Stimulated activated CD8-positive, alpha-beta memory T cell treated with anti-CD3 and anti-CD28 coated beads, Interleukin-12 subunit alpha, Interleukin-12 subunit beta, amount 100 ng/mL, for 24 hours (primary cell): ENCODE data around the gene PCF11.
"Not testable (repeated sequence)": the region's sequence is repeated elsewhere in the genome, so short reads cannot be mapped to it uniquely, and the experiment has no call there.

Source experiments
- DNase-seq: peaks from one replicate; pipeline ENCODE4 v3.0.0-alpha.2; 2020; ENCODE audit errors: extremely low read depth

Gene PCF11, protein sequence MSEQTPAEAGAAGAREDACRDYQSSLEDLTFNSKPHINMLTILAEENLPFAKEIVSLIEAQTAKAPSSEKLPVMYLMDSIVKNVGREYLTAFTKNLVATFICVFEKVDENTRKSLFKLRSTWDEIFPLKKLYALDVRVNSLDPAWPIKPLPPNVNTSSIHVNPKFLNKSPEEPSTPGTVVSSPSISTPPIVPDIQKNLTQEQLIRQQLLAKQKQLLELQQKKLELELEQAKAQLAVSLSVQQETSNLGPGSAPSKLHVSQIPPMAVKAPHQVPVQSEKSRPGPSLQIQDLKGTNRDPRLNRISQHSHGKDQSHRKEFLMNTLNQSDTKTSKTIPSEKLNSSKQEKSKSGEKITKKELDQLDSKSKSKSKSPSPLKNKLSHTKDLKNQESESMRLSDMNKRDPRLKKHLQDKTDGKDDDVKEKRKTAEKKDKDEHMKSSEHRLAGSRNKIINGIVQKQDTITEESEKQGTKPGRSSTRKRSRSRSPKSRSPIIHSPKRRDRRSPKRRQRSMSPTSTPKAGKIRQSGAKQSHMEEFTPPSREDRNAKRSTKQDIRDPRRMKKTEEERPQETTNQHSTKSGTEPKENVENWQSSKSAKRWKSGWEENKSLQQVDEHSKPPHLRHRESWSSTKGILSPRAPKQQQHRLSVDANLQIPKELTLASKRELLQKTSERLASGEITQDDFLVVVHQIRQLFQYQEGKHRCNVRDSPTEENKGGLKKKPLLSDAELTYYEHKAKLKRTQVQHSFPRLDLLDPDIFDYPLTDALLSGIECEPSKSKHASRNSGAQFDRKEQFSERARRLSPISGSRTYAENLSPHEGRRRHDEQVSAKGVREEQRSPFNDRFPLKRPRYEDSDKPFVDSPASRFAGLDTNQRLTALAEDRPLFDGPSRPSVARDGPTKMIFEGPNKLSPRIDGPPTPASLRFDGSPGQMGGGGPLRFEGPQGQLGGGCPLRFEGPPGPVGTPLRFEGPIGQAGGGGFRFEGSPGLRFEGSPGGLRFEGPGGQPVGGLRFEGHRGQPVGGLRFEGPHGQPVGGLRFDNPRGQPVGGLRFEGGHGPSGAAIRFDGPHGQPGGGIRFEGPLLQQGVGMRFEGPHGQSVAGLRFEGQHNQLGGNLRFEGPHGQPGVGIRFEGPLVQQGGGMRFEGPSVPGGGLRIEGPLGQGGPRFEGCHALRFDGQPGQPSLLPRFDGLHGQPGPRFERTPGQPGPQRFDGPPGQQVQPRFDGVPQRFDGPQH (N-terminal part only)

DNA sequence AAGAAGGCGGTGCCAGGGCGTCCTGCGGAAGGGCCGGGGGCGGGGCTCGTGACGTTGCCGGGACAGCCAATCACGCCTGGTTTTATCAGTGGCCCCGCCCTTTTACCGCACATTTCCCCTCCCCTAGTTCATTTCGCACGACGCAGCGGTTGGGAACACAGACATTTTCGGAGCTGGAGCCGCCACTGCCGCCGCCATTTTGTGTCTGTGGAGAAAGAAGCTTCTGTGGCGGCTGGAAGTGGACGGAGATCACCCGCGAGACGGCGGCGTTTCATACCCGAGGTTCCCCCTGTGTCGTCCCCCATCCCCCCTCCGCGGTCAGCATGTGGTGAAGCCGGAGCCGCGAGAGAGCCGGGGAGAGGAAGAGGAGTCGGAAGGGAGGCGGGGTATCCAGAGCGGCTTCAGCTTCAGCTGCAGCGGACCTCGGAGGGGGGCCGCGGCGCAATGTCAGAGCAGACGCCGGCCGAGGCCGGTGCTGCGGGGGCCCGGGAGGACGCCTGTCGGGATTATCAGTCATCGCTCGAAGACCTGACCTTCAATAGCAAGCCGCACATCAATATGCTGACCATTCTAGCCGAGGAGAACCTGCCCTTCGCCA, at the start of gene PCF11:
Gene PCF11, plus strand, starts transcription at position 136 of the 598 bp plus-strand sequence. Its CDS starts 309 bp downstream, at position 445.
- DNase-seq: no peak

DNA sequence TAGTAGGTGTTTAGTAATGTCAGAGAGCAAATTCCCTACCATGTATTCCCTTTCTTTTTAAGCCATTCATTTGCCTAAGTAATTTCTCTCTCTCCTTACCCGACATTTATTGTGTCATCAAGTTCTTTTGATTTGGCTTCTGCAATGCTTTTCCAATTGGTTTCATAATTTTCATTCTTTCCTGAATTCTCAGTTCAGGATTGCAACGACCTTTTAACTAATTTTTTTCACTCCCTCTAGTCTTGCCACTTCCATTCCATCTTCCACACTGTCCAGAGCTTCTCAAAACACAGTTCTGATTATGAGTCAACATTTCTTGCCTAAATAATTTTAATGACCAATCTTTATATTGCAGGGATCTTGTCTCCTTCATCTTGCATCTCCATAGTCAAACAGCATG, 44.0 kb upstream of the PCF11 start:
- DNase-seq: no peak

DNA sequence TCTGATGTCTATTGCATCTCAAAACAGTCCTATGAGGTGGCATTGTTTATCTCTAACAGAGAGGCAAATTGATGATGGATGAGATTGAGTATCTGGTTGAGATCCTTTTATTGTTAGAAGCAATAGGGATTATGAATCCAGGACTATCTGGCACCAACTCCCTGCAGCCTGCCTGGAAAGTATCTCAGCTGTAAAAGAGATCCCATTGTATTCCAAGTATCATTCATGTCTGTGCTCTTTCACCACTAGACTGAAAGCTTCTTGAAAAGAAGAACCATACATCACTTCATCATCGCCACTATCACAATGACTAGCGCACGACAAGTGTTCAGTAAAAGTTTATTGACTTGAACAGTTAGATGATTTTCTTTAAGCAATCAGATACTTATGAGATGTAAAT, 41.9 kb upstream of the PCF11 start:
- DNase-seq: no peak

DNA sequence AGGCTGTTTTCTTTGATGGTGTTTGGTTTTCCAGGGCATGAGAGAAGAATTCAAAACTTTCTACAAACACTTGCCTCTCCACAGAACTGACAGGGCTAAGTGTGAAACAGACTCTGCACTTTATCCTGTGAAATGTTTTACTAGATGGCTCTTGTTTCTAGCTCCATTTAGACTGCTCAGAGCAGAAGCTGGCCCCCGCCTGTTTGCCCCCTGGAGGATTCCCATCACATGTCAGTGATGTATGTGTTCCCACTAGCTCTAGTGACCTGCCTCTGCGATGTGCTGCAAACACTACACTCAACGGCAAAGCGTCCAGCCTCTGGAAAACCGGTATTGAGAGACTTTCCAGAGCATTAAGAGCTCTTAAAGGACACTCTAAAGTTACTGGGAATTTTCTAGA, 41.4 kb upstream of the PCF11 start:
- DNase-seq: no peak

DNA sequence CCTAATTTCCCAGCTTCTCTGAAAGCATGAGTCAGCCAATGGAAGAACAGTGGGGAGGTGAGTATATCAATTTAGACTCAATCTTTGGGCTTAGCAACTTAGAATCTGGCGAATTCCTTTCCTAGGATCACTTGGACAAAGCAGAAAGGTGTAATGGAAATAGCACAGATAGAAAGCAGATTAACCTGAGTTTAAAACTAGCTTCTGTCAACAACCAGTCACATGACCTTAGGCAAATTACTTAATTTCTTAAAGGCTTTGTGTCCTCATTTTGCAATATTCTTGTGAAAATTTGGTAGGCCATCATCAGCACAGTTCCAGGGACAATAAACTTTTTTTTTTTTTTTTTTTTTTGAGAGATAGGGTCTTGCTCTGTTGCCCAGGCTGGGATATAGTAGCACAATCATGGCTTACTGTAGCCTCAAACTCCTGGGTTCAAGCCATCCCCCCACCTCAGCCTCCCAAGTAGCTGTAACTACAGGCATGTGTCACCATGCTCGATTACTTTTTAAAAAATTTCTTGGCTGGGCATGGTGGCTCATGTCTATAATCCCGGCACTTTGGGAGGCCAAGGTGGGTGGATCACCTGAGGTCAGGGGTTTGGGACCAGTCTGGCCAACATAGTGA, 40.8 kb upstream of the PCF11 start:
- no peak for DNase-seq

DNA sequence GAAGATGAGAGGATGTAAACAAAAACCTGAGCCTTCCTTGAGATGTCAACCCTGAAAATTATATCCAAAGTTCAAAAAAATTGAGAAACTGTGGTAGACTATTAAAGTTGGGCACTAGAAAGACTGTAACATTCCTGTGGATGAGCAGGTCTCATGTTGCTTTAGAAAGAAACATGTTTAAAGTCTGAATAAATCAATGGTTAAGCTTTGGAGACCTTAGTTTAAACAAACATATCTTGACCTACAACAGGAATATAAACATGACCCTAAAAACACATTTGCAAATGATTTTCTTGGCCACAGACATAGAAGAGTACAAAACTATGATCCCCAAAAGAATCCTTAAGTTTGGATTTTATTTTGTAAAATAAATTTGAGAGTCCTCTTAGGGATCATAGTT, 38.1 kb upstream of the PCF11 start:
- no peak for DNase-seq

DNA sequence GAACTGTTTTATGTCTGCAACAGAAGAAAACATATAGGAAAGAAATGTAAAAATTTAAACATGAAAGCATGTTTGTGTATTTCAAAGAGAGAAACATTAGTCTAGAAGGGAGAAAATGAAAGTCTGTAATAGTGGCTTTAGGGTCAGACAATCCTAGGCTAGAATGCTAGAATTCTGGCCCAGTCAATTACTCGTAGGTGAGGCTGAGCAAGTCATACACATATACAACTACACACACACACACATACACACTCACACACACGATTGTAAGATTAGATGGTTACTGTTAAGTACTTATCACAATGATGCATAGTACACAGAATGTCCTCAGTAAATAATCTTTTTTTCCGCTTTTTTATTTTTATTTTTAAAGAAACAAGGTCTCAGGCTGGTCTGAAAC, 37.7 kb upstream of the PCF11 start:
- no peak for DNase-seq

DNA sequence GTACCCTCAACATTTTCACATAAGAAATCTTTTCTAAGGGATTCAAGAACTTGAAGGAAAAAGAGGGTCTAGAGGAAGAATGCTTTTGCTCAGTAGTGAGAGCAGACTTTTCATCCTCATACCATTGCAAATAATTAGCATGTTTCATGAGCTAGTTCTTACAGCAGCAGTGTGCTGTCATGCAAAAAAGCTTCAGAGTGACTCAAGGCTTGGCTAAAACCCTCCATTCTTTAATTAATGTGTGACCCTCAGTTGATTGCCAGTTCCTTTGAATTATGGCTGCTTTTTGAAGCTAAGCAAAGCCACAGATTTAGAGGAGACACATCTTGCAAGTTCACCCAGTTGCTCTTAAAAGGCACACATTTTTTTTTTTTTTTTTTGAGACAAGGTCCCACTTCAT, 36.6 kb upstream of the PCF11 start:
- no peak for DNase-seq

DNA sequence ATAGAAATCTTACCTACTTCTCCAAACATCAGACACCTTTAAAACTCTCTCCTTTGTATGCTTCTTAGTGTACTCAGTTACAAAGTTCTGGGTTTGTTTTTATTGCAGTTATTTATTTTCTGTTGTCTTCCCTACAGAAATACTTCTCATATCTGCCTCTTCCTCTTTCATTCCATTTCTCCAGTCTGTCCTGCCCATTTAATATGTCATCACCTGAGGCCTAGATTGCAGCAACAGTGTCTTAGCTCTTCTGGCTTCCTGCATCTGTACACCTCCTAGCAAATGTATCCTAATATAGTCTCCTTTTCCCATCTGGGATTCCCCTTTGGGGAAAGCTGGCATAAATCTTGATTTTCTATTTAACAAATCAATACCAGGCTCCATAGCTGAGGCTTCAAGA, 34.9 kb upstream of the PCF11 start:
- DNase-seq: no peak

DNA sequence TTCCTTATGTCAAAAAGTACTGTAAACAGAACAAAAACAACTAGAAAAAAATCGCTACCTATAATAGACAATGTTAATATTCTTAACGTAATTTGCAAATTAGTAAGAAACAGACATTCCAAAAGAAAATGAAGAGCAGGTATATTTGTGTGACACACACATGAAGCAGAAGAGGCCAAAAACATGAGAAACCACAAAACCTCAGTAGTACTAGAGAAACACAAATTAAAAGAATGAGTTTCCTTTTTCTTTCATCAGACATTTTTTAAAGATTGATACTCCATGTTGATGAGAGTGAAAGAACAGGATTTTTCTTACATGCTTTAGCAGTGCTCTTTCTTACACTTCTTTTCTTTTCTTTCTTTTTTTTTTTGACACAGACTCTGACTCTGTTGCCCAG, 34.2 kb upstream of the PCF11 start:
- no peak for DNase-seq

DNA sequence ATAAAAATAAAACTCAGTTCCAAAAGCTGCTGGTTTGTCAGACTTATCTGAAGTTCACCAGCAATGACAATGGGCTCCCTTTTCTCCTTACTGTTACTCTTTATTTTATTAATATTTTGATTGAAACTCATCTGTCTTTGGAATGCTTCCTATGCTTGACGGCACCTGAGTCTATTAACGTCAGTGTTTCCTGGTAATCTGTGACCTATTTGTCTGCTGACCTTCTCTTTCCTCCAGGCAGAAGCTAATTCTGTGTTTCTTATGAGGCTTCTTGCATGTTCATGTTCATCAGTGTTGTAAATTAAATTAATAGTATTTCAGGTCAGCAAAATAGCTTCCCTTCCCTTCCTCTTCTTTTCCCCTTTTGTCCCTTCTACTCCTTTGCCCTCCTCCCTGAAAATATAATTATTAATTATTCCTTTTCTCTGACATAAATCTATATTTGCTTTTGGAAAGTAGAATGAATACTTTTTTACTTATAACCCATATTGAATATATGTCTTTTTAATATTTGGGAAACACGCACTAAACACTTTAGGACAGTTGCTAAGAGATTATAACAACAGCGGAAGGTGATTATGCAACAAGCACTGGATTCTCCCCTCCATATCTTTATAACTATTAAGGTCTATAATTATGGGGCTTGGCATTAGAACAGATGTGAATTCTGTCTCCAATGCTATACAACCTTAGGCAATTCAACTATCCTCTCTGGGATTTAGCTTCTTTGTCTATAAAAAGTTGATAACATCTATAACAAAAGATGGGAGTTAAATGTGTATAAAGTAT, 32.1 kb upstream of the PCF11 start:
- DNase-seq: no peak

DNA sequence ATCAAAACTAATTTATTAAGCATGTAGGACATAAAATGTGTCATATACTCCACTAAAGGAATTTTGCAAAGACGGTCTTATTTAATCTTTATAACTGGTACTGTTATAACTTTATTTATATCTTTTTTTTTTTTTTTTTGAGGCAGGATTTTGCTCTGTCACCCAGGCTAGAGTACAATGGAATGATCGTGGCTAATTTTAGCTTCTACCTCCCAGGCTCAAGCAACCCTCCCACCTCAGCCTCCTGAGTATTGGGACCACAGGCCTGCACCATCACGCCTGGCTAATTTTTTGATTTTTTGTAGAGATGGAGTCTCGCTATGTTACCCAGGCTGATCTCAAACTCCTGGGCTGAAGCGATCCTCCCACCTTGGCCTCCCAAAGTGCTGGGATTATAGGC, 31.4 kb upstream of the PCF11 start:
- DNase-seq: no peak

DNA sequence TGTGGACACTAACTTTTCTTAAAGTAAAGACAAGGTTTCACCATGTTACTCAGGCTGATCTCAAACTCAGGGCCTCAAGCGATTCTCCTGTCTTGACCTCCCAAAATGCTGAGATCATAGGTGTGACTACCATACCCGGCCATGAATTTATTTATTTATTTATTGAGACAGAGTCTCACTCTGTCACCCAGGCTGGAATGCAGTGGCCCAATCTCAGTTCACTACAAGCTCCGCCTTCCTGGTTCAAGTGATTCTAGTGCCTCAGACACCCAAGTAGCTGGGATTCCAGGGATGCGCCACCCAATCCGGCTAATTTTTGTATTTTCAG, 29.7 kb upstream of the PCF11 start:
- no peak for DNase-seq

DNA sequence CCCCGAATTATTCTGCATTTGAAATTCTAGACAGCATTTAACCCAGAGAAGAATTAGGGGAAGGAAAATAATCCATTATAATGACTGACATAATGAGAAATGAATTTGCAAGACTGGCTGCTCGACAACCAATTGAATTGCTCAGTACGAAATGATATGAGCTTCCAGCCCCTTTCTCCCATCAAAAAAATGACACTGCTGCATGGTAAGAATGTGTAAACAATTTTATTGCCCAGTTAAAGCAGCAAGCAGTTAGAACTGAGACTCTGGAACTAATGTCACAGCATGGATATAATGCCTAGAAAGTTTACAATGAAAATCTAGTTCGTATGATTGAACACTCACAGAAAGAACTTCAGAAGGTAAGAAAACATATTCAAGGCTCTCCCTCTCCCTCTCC, 24.7 kb upstream of the PCF11 start:
- no peak for DNase-seq

DNA sequence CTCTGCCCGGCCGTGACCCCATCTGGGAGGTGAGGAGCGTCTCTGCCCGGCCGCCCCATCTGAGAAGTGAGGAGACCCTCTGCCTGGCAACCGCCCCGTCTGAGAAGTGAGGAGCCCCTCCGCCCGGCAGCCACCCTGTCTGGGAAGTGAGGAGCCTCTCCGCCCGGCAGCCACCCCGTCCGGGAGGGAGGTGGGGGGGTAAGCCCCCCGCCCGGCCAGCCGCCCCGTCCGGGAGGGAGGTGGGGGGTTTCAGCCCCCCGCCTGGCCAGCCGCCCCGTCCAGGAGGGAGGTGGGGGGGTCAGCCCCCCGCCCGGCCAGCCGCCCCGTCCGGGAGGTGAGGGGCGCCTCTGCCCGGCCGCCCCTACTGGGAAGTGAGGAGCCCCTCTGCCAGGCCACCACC, 23.7 kb upstream of the PCF11 start:
- DNase-seq: not testable (repeated sequence)

DNA sequence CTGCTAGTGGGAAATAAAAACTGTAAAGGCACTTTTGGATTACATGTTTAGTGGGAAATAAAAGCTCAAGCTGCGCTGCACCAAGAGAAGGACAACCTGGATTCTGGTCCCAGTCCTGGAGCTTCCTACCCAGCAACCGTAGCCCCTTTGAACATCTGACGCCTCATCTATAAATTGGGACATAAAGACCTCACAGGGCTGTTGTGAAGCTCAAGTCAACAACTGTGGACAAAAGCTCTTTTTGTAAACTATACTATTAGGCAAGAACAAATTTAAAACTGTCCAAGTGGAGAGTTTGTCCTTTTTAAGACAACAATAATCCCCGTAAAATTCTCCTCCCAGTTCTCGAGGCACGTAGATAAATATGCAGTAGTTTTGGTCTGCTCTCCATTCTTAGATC, 17.6 kb upstream of the PCF11 start:
- DNase-seq: no peak

DNA sequence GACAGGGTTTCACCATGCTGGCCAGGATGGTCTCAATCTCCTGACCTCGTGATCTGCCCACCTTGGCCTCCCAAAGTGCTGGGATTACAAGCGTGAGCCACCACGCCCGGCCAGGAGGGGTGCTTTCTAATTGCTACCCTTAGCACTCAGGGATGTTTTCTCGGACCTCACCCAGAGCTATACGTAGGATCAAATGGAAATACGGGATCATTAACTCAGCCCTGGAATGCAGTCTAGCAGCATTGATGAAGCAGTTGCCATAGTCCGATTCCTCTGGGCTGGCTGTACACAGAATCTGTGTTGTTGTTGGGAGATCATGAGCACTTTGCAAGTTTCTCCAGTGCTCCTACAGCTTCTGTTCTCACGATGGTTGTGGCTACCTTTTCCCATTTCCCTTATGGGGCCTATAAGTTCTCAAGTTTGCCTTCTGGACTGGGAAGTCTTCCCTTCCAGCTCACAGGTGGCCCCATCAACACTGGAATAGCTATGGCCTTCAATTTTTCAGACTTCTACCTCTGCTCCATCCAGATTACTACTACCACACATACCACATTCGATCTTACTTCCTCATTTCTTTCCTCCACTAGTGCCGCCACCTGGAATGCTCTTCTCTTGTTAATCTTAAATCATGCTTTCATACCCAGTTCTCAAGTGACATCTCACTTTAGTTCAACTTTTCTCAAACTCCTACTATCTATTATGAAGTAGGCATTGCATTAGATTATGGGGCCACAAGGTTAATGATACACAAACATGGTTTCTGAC, 16.1 kb upstream of the PCF11 start:
- DNase-seq: no peak

DNA sequence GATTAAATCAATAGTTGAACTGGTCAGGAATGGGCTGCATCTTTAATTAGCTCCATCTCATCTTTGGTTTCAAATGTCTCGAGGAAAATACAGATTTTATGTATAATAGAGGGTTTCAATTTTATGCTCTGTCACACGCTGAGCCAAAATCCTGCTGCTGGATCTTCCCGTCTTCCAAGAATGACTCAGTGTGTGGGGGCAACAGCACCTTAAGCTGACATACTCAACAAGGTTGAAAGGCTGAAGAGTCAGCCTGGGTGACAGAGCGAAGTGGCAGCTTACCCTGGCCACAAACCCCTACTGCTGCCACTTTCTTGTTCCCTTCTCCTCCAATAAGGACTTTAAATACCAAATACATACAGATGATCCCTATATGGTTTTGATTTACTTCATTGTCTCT, 9.0 kb upstream of the PCF11 start:
- DNase-seq: no peak

DNA sequence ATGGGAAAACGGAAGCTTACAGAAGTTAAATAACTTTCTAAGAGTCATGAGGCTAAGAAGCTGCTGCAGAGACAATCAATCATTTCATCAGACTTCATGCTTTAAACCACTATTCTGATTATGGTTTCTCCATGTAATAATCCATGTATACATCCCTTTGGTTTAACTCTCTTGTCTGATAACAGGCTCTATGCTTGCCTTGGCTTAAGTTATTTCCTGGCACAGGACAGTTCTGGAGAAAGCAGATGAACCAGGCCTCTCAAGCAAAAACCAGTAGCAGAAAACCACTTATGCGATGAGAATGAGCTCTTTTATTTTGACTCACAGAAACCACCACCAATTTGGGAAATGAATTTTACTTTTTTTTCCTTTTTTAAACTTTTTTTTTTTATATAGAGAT, 6.5 kb upstream of the PCF11 start:
- no peak for DNase-seq
